T47D (cell line): ENCODE data around the gene ACVR1B.

Experiments used
- DNase-seq, 2 experiments: peaks; one replicate each; pipeline versions ENCODE4 v3.0.0 to v3.0.0-alpha.2; 2011 to 2012; ENCODE audit warnings: low read depth in 1 of 2, low spot score in 1 of 2
- JUND ChIP-seq: IDR thresholded peaks from 2 replicates; pipeline ENCODE4 v1.6.1; 2012; ENCODE audit warnings: low read depth
- in situ Hi-C: cut with HindIII; loops from 2 replicates; pipeline ENCODE4 v1.10.0; 2016; ENCODE audit warnings: low sequenced_read_pairs, low pct_unique_long_range_greater_than_20kb

ACVR1B gene

GRCh38 chr12:51951199-51951842 is at the start of gene ACVR1B:
ACVR1B (plus strand) TSS chr12:51951699; CDS start chr12:51951744, 45 bp downstream.
- in situ Hi-C loops, result no loop called here
- DNase-seq, result peak; percentile 72 to 93
- TF ChIP-seq JUND, result no peak

- in situ Hi-C loops, result no loop called here
- no peak for DNase-seq
- no peak for TF ChIP-seq JUND
These were observed 49.6 kb upstream of the ACVR1B start for GRCh38 chr12:51901881-51902280.

GRCh38 chr12:51904951-51905470 is 46.5 kb upstream of the ACVR1B start:
- no peak for DNase-seq
- in situ Hi-C loops, result no loop called here
- TF ChIP-seq JUND, result no peak

- no peak for DNase-seq
- in situ Hi-C loops, result no loop called here
- no peak for TF ChIP-seq JUND
These were observed 45.7 kb upstream of the ACVR1B start for GRCh38 chr12:51905471-51906429.

- no peak for DNase-seq
- TF ChIP-seq JUND, result no peak
- in situ Hi-C loops, result no loop called here
These were observed 44.9 kb upstream of the ACVR1B start for GRCh38 chr12:51906430-51907082.

- no peak for DNase-seq
- in situ Hi-C loops, result no loop called here
- TF ChIP-seq JUND, result no peak
These were observed 44.2 kb upstream of the ACVR1B start, which contains the start of gene ACVRL1 for GRCh38 chr12:51907083-51907855. ACVRL1 (plus strand) TSS chr12:51907504; CDS start chr12:51912475, 4,971 bp downstream.

GRCh38 chr12:51907856-51908425 is 43.6 kb upstream of the ACVR1B start:
- DNase-seq, result no peak
- no peak for TF ChIP-seq JUND
- in situ Hi-C loops, result no loop called here

GRCh38 chr12:51908876-51909592 is 42.5 kb upstream of the ACVR1B start:
- no peak for DNase-seq
- in situ Hi-C loops, result no loop called here
- no peak for TF ChIP-seq JUND

- in situ Hi-C loops, result no loop called here
- no peak for TF ChIP-seq JUND
- DNase-seq, result no peak
These were observed 41.3 kb upstream of the ACVR1B start for GRCh38 chr12:51910168-51910567.

GRCh38 chr12:51910691-51911090 is 40.8 kb upstream of the ACVR1B start:
- TF ChIP-seq JUND, result no peak
- in situ Hi-C loops, result no loop called here
- no peak for DNase-seq

- TF ChIP-seq JUND, result no peak
- in situ Hi-C loops, result no loop called here
- DNase-seq, result no peak
These were observed 40.2 kb upstream of the ACVR1B start for GRCh38 chr12:51911307-51911706.
